ENCODE results near the gene SPATA3.
"Not testable (repeated sequence)": the region's sequence is repeated elsewhere in the genome, so short reads cannot be mapped to it uniquely, and the experiment has no call there.

SPATA3 gene

DNA sequence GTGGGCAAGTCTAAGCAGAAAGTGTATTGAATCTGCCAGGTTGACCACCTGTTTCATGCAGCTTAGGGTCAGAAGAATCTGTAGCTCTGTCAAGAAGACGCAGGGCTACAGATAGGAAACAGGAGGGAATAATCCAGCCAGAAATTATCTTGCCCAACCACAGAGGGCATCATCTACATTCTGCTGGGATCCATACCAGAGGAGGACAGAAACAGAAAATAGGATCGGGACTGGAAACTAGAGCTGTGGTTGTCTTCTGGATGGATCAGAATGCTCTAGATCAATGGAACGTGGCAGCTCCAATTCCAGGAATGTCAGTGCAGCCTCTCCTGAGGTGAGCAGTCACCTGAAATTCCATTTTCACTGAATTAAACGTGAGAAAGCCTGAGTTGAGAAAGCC, 3.6 kb downstream of the SPATA3 start:
- DNase-seq, result no peak

DNA sequence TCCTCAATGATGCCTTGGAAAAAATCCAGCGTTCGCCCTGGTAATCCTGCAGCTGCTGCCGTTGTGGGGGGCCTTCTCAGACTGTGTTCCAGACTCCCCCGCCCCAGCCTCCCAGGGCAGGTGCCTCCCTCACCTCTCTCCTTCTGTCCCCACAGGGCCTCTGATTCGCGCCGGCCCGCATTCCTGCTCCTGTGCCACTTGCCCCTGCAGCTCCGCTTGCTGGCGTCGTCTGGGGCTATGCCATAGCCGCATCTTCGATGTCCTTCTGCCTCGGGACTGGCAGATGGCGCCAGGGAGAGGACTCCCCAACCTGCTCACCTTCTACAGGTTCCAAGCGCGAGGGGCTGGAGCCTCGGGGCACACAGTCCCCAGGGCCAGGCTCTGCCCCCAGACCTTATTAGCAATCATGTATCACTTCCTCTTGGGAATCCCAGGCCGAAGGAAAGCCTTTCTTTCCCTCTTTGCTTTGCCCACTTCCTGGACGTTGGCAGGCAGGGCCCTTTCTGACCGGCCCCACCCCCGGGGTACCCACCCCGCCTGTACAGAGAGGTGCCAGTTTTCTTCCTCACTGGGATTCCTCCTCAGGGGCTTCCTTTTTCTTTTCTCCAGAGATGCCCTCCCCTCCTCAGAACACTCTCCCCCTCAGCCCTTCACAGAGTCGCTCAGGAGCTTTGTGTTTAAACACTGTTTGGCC, 4.4 kb downstream of the SPATA3 start:
- DNase-seq, result no peak

DNA sequence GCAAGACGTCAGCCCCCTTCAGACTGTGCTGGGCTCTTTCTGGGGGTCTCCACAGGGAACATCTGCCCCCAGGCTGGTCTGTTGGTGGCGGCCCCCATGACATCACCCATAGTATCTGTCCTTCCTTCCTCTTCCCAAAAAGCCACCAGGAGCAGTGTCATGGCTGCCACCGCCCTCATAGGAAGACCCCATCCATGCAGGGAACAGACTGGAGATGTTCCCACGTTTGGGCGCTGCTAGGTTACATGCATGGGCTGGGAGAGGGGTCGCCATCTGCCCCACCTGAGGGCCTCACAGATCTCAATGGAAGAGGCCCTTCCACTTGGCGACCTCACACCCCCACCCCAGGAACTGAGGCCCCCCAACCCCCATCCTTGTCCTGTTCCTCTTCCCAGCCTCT, 5.1 kb downstream of the SPATA3 start:
- no peak for DNase-seq

DNA sequence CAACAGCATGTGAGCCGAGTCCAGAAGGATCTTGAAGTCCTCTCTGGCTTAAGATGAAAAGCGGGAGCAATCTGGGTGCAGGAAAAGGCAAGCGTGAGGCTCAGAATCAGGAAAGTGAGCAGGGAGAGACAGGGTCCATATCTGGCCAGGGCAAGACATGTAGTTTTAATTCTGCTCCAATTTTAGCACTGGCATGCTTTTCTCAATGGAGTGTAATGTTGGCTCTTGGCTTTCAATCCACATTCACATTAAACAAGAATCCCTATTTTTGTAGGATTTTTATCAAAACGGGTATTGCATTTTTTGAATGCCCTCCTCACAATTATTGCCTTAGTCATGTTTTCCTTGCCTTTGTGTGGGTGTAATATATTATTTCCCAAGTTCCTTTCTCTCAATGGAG, 6.0 kb downstream of the SPATA3 start:
- DNase-seq, result no peak

DNA sequence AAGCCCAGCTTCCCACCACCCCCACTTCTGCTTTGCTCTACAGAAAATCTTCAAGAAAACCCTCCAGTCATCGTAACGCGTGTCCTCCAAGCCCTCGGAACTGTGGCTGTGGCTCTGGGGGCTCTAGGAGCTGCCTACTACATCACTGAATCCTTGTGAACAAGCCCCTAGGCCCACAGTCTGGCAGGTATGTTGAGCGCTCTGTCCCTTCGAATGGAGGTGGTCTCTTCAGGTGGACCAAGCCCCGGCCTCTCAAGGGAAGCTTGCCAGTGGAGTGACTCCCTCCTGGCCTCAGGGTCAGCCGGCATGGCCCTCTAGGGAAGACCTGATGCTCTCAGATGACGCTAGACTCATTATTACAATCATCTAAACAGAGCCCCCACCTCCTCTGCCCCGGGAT, 6.7 kb downstream of the SPATA3 start:
- no peak for DNase-seq

DNA sequence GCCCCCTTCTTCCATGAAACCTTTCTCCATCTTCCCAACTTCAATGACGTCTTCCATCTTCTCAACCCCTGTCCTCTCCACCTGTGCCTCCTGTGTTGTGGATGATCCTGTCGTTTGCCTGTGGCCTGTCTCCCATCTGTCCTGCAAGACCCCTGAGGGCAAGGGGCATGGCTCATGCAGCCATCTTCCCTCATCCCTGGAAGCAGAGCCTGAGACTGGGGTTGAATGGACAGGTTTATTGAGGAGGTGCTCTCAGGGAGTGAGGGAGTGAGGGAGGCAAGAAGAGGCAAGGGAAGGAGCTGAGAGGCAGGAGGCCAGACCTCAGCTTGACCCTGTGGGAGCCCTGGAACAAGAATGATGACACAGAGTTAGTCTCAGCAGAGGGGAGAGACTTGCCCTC, 7.3 kb downstream of the SPATA3 start:
- no peak for DNase-seq

DNA sequence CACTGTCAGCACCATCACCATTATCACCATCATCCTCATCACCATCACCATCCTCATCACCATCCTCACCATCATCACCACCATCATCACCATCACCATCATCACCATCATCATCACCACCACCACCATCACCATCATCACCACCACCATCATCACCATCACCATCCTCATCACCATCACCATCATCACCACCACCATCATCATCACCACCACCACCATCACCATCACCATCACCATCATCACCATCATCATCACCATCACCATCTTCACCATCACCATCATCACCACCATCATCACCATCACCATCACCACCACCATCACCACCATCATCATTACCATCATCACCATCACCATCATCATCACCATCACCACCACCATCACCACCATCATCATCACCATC, 9.0 kb downstream of the SPATA3 start:
- DNase-seq, result not testable (repeated sequence)

DNA sequence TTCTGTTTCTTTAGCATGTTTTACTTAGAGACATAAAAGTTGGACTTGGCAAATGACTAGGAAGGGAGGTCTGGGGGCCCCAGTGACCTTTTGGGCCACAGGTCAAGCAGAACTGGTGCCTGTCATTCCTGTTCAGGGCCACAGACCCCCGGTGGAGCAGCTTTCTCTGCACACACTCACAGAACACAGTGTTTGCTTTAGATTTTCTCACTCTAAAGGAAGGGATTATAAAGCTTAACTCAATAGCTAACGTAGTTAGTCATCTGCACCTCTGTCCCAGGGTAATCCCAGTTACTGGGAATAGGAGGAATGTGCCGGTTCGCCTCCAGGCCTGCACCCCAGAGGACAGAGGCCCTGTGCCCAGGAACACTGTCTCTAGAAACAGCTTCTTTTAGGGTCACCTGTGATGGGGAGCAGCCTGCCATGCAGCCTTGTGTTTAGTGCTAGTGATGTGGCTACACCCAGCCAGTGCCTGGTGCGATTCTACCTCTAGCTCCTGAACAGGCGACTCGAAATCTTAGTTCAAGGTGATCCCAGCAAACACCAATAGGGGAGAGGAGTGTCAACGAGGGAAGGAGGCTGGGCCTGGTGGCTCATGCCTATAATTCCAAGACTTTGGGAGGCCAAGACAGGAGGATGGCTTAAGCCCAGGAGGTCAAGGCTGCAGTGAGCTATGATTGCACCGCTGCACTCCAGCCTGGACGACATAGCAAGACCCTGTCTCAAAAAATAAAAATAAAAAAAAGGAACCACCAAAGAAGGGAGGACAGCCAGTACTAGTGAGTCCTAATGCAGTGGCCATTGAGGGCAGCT, 11.6 kb downstream of the SPATA3 start:
- no peak for DNase-seq

DNA sequence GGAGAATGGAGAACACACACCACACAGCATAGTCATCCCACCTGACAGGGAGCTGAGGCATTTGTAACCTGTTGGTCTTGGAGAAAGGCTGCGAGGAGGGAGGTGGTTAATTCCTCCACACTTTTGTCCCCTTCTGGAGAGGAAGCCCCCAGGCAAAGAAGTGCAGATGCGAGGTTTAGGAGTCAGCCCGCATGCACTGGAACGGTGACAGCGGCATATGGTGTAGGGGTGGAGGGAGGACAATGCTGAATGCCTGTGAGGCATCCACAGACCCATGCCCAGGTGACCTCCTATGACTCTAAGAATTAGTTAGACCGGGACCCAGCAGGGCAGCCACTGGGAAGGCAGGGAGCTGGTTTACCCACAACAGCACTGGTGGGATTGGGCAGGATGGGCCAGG, 12.2 kb downstream of the SPATA3 start:
- no peak for DNase-seq

DNA sequence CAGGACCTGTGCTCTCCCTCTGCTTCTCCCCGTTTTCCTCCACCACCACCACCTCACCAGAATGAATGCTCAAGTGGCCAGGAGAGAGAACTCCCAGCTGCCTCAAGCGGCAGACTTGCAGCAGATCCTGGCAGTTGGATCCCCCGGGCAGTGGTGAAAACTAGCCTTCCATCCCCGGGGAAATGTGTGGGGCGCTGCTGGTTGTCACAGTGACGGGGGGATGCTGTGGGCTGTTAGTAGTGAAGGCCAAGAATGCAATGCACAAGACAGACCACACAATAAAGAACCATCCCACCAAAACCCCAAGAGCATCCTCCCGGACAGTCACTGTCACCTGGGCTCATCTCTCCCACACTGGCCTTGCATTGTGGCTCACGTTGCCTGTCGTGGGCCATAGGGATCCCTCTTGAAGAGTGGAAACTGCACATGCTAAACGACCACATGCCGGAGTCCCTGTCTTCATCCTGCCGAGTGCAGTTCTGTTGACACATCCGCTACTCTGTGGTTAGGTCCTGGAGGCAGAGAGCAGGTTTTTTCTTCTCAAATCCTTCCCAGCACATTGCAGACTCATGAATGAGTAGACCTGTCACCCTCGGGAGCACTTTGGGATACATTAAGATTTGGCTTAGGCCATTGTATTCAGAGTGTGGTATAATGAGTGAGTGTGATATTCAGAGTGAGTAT, 13.5 kb downstream of the SPATA3 start:
- DNase-seq, result no peak

DNA sequence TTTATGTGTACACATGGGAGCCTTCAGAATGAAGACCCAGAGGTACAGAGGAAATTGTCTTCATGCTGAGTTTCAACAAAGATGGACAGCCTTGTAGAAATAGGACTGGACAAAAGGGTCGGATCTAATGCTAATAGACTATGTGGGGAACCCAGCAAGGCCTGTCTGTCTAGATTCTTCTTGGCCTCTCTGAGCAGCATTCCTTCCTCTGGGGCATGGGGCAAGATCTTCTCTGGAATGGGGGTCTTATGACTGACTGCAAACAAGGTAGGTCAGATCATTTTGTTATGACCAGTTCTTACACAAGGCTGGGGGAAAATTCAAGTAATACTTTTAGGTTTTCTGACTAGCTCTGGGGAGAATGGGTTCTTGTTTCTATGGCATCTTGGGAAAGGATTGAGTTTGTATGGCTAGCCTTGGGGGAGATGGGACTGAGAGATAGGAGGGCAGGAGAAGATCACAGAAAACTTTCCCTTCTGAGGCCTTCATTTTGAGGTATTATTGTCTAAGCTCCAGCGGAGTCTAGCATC, 14.3 kb downstream of the SPATA3 start:
- no peak for DNase-seq

DNA sequence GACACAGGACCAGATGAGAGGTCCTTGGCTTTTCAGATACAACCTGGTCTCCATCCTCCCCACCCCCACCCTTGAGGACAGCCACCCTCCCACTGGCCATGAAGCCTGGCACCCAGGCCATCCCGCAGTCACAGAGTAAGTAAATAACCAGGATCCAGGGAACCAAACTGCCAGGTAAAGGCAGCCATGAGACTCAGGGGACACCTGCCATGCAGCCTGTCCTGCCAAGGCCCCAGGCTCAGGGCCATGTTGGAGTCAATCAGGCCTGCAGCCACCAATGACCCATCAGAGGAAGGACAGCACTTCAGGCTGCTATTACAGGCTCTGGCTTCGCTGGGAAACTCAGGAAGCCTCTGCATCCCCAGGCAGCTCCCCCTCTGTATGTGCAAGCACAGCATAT, 15.6 kb downstream of the SPATA3 start:
- DNase-seq, result no peak

DNA sequence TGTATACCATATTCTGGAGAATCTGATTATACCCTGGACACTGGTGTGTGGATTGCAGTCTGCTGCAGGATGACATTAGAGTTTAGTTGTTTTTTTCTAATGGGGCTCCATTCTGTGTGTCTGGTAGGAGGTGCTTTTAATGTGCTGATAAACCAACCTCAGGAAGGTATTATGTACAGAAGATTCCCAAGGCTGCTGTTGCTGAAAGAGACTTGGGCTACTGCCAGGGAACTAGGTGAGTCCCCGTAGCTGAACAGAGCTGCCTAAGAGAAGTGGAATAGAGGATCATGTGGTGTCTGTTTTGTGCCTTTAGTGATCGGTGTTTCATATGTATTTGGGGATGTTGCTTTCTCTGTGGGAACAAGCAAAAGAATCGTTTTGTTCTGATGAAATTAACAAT, 16.5 kb downstream of the SPATA3 start:
- DNase-seq, result no peak

DNA sequence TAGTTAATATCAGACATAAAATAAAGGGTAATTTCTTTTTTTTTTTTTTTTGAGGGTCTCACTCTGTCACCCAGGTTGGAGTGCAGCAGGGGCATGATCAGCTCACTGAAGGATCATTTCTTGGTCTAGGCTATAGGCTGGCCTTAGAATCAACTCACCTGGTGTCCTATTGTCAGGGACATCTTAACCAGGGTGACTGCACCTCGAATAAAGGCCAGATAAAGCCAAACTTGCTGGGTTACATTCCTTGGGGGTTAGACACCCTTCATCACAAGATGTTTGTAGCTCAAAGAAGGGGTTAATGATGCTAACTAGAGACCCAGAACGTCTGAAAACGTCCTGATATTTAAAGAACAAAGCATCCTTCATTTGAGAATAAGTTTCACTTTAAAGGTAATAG, 17.9 kb downstream of the SPATA3 start:
- DNase-seq, result no peak

DNA sequence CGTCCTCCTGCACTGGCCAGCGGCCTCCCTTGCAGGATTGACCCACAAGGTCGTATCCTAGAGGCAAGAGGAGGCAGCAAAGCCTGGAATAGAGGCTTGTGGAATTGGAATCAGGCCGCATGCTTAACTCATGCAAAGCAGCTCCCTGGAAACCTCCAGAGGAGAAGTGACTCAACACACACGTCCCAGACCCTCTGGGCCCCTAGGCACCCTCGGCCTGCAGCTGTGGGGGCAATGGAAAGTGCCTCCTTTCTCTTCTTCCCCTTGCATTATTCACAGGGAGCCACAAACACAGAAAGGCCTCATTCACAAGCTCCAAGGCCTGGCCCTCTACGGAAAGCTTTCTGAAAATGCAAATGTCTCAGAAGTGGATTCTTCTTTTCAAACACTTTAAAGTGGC, 19.6 kb downstream of the SPATA3 start:
- DNase-seq, result no peak

DNA sequence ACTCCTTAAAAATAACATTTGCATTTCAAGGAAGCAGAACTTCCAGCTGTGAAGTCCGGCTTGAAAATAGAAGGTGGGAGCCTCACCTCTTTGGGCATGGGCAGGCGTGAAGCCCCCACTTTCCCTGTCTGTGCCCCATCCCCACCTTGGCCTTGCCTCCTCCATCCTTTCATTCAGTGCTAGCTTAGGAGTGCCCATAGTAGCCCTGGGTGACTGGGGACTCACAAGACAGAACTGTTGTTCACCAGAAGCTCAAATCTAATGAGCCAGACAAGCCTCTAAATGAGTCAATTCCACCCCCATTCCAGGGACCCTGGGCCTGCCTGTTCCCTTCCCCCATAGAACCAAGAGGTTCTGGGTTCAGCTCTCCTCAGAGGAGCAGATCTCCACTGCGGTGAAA, 20.0 kb downstream of the SPATA3 start:
- DNase-seq, result no peak

DNA sequence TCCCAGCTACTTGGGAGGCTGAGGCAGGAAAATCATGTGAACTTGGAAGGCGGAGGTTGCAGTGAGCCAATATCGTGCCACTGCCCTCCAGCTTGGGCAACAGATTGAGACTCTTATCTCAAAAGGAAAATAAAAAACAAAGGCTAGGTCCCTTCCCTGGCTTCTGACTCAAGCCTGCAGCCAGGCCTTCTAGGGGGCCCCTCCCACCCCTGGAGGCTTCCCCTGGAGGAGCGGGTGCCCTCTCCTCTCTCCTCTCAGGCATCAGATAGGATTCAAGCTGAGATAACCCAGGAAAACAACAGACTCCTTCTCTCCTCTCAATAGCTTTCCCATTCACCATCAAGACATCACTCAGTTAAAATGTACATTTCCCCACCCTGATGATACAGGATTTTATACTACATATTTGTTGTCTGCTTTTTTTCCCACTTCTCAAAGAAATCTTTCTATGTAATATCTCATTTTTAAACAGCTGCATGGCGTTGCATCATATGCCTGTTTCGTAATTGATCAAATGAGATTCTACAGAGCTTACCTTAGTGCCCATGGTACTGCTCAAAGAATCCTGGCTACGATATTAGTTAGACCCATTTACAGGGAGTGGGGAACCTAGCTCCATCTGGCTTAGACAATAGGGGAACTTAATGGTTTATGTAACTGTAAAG, 20.8 kb downstream of the SPATA3 start:
- no peak for DNase-seq

DNA sequence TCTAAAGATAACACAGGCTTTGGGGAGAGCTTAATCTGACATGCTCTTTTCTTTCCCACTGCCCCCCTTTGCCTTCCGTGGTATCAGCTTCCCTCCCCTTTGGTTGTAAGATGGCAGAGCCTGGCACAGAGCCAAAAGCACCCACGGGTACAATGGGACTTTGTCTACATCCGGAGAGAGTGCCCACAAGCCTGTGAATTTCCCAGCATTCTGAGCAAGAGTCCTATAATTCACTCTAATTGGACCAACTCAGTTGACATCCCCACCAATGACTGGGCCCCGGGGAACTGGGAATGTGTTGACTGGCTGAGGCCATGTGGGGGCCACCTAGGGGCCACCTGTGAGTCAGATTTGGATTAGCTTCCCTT, 21.3 kb downstream of the SPATA3 start:
- no peak for DNase-seq

DNA sequence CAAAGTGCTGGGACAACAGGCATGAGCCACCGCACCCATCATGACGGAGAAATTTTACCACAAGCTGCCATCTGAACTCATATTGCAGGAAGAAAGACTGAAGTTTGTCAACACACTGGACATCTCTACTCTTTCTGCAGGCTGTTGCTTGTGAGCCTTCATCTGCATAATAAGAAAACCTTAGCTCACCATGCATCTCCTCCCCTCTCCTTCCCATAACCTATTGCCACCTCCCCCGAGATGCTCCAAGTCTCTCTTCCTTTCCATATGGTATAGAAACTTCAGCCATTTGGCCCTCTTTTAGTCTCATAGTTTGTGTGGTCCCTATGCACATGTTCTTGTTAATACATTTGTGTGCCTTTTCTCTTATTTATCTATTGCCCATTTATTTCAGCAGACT, 22.3 kb downstream of the SPATA3 start:
- DNase-seq, result no peak

DNA sequence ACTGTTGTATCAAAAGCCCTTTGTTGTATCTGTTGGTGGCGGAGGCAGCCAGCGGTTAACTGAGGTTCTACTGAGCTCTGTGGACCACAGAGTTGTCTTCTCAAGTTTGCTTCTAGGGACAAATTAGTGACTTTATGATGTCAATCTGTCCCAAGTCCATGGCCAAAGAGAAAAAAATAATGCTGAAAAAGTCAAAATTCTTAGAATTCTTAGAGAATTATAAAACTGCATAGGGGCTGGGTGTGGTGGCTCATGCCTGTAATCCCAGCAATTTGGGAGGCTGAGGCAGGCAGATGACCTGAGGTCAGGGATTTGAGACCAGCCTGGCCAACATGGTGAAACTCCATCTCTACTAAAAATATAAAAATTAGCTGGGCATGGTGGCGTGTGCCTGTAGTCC, 29.1 kb downstream of the SPATA3 start:
- not testable (repeated sequence) for DNase-seq

DNA sequence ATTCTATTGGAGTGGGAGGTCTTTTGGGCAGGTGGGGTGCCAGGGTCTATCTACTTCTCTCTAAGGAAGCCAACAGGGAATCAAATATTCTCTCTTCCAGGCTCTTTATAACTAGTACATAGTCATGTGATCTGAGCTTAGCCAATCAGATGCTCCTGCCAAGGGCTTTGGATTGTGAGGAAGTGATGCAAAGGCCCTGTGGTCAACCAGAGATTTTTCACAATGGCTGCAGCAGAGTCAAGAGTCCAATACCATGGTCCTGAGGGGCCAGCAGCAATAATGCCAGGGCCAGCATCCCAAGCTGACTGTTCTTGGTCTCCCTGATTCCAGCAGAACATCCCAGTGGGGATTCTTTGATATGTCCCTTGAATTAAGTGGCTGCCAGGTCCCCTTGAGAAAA, 33.0 kb downstream of the SPATA3 start:
- no peak for DNase-seq

DNA sequence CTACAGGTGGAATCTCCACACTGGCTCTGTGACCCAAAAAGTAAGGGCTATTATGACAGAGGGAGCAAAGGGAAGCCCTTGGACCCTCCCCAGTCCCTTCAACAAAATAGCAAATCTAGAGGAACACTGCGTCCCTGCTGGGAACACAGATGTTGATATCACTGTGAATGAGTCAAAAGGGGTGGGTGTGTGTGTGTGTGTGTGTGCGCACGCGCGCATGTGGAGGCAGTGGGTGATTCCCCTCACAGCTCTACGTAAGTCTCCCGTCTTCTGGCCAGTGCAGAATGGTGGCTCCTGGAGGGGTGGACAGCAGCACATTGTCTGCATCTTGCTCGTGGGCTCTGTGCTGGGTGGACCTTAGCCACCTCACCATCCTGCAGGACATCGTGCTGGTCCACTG, 33.6 kb downstream of the SPATA3 start:
- no peak for DNase-seq

DNA sequence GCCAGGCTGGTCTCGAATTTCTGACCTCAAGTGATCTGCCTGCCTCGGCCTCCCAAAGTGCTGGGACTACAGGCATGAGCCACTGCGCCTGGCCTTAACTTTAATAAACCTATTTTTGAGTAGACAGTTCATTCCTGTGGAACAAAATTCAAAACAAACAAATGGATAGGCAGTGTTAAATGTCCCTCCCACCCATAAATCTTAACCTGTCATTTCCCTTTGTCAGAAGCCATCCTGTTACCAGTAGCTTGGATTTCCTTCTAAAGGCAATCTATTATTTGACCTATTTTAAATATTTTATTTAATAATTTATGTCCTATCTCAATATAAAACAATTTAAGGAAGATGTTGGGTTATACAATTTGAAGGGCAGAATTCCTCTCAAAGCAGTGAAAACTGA, 34.8 kb downstream of the SPATA3 start:
- DNase-seq, result no peak
